Ascending aorta (tissue), 2 donors: ENCODE measurements around the gene TATDN3. TPM values are rescaled to one million over a fixed set of nuclear protein-coding genes. Genes with fewer than 3 reads are reported as not detected.

ENCODE experiments used
- DNase-seq, 2 donors: peaks; one replicate each; pipeline ENCODE4 v3.0.0-alpha.2; 2019; ENCODE audit warnings: low spot score in 2 of 2
- H3K27ac ChIP-seq, 2 donors: fragments of 200-600 bp; sonication (generic); one replicate each; pipeline ENCODE4 v1.5.1; 2016 to 2017; ENCODE audit warnings: mild to moderate bottlenecking in 1 of 2
- H3K27me3 ChIP-seq: fragments of 200-600 bp; sonication (generic); one replicate; pipeline ENCODE4 v1.5.1; 2017
- H3K36me3 ChIP-seq, 2 donors: fragments of 200-600 bp; sonication (generic); one replicate each; pipeline ENCODE4 v1.5.1; 2016
- H3K4me1 ChIP-seq, 2 donors: fragments of 200-600 bp; sonication (generic); one replicate each; pipeline ENCODE4 v1.5.1; 2016 to 2017; ENCODE audit warnings: mild to moderate bottlenecking in 1 of 2
- H3K4me3 ChIP-seq, 2 donors: fragments of 200-600 bp; sonication (generic); one replicate each; pipeline ENCODE4 v1.5.1; 2016 to 2017; ENCODE audit warnings: mild to moderate bottlenecking in 1 of 2
- H3K9me3 ChIP-seq, 2 donors: fragments of 200-600 bp; sonication (generic); one replicate each; pipeline ENCODE4 v1.5.1; 2016
- intact Hi-C: fragments of 100-400 bp; cut with DNase I; formaldehyde crosslinking; loops from one replicate; pipeline ENCODE4 v1.15.1; 2023
- total RNA-seq: library from RNA; depleted of rRNA; stranded (reverse); fragments of >200 nt; gene quantifications from one replicate; pipeline ENCODE4 v1.1.0, GENCODE V29; 2016
- TF ChIP-seq, protein P1 (sequence below), 3 experiments: fragments of 200-600 bp in 2 of 3; fragments of 450-650 bp in 1 of 3; sonication (generic) in 2 of 3; IDR thresholded peaks; one replicate each; pipeline ENCODE4 v1.5.1; 2016 to 2019; ENCODE audit warnings: antibody characterized with exemption in 3 of 3, mild to moderate bottlenecking in 1 of 3, moderate library complexity in 1 of 3

Gene TATDN3
- total RNA-seq, 1 donor from 2014 or later = 2.7 TPM

DNA sequence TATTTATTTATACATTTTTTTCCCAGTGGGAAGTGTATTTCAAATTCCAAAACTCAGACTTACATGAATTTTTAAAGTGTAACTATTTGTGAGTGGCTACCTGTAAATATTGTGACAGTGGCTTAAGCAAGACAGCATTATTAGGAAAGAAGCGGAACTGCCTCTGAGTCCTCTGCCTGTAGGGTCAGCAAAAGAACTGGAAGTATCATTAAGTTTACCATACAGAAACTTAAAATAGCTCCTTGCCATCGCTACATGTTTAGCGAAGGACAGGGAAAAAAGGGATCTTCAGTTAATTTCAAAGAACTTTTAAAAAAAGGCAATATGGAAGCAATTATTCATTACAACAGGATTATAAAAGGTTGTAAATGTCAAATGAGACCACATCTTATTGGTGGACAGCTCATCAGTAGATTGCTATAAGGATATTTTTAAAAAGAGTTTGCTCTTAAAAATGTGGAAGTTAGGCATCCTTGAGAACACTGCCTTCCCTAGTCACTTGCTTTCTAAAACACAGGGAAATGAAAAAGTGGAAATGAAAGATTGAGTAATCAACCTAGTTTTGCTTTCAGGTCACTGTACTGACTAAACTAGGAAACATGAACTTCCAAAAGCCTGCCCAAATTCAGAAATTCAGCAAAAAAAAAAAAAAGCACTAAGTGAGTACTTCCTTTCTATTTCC is 39.3 kb upstream of the TATDN3 start:
- Histone ChIP-seq H3K36me3 (no peaks in the 10 kb centered on the region), H3K4me1 (peaks cover 2 to 5% of the 10 kb centered on the region in 2 donors), H3K9me3 (no peaks in the 10 kb centered on the region), H3K27ac (peak overlapping the region in 1 of 2 donors; percentile 19), H3K27me3 (no peaks in the 10 kb centered on the region), H3K4me3 (peak overlapping the region; percentile 14 to 22)
- DNase-seq = no peak
- TF ChIP-seq, protein P1, sequence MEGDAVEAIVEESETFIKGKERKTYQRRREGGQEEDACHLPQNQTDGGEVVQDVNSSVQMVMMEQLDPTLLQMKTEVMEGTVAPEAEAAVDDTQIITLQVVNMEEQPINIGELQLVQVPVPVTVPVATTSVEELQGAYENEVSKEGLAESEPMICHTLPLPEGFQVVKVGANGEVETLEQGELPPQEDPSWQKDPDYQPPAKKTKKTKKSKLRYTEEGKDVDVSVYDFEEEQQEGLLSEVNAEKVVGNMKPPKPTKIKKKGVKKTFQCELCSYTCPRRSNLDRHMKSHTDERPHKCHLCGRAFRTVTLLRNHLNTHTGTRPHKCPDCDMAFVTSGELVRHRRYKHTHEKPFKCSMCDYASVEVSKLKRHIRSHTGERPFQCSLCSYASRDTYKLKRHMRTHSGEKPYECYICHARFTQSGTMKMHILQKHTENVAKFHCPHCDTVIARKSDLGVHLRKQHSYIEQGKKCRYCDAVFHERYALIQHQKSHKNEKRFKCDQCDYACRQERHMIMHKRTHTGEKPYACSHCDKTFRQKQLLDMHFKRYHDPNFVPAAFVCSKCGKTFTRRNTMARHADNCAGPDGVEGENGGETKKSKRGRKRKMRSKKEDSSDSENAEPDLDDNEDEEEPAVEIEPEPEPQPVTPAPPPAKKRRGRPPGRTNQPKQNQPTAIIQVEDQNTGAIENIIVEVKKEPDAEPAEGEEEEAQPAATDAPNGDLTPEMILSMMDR (IDR thresholded peaks at IDR 0.05) = no peak
- intact Hi-C loops = no loop called here

DNA sequence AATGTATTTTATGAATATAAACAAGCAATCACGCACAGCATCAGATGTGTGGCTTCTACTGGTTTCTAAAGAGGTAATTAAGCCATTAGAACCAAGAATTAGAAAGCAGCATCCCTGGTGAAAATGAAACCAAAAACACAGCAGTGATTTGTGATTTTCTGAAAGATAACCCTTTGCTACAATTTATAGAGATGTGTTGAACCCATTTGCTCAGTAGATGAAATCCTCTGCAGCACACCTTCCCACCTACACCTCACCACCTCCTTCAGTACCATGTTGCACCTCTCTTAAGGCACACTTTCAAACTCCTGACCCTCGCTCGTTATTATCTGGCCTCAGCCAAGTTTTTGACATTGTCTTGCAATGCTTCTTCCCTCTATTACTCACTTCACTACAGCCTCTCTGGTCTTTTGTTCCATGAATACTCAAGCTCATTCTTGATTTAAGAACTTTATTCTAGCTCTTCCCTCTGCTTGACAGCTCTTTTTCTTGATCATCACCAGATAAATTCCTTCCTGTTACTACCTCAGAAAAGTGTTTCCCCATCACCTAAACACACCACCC is 38.7 kb upstream of the TATDN3 start:
- Histone ChIP-seq H3K4me1 (peaks cover 2 to 5% of the 10 kb centered on the region in 2 donors), H3K4me3 (peak overlapping the region; percentile 14 to 22), H3K27ac (peak overlapping the region in 1 of 2 donors; percentile 19), H3K27me3 (no peaks in the 10 kb centered on the region), H3K36me3 (no peaks in the 10 kb centered on the region), H3K9me3 (no peaks in the 10 kb centered on the region)
- intact Hi-C loops = no loop called here
- TF ChIP-seq, protein P1 (IDR thresholded peaks at IDR 0.05) = no peak
- no peak for DNase-seq

DNA sequence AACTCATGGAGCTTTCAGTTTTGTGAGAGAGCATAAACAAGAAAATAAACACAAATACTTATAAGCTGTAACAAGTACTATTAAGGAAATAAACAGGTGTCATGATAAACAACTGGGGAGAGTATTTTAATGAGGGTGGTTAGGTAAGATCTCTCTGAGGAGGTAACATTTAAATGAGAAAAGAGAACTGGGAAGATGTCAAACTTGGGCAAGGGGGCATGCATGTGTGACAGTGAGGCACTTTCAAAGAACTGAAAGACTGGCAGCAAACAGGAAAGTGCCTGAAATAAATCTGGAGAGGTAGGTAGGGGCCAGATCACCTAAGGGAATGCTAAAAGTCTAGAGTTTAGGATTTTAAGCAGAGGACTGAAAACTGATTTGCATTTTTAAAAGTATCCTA is 37.9 kb upstream of the TATDN3 start:
- Histone ChIP-seq H3K9me3 (no peaks in the 10 kb centered on the region), H3K4me3 (no peak overlapping the region), H3K27me3 (no peaks in the 10 kb centered on the region), H3K36me3 (no peaks in the 10 kb centered on the region), H3K27ac (no peak overlapping the region), H3K4me1 (peaks cover 2 to 5% of the 10 kb centered on the region in 2 donors)
- TF ChIP-seq, protein P1 (IDR thresholded peaks at IDR 0.05) = no peak
- intact Hi-C loops = no loop called here
- no peak for DNase-seq

DNA sequence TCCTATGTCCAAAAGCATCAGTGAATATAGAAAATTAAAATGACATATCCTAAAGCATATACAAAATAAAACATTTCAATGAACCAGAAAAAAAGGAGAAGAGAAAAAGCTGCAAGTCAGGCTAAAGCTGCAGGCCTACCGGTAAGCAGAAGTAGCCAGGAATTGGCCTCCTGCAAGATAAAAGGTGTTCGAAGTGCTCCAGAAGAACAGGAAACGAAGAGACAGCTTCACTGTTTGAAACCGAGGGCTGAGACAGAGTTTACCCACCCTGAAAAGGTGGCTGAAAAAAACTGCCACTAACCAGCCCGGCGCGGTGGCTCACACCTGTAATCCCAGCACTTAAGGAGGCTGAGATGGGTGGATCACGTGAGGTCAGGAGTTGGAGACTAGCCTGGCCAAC is 37.5 kb upstream of the TATDN3 start:
- Histone ChIP-seq H3K27me3 (no peaks in the 10 kb centered on the region), H3K4me1 (peaks cover 2 to 5% of the 10 kb centered on the region in 2 donors), H3K27ac (no peak overlapping the region), H3K4me3 (no peak overlapping the region), H3K36me3 (no peaks in the 10 kb centered on the region), H3K9me3 (no peaks in the 10 kb centered on the region)
- intact Hi-C loops = no loop called here
- no peak for DNase-seq
- TF ChIP-seq, protein P1 (IDR thresholded peaks at IDR 0.05) = no peak

DNA sequence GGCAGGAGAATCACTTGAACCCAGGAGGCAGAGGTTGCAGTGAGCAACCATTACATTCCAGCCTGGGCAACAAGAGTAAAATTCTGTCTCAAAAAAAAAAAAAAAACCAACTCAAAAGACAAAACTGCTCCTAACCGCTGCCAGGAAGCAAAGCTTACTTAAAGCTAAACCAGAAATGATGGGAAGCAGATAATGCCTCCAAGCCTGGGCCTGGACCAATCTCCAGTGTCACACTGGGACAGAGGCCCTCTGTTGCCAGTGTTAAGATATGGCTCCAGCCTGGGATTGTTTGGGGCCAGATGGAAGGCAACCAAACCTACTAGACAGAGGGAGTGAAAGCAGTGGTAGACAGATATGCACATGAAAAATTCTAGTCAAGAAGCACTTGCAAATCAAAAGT is 37.0 kb upstream of the TATDN3 start:
- Histone ChIP-seq H3K9me3 (no peaks in the 10 kb centered on the region), H3K27ac (no peak overlapping the region), H3K4me1 (peaks cover 2 to 5% of the 10 kb centered on the region in 2 donors), H3K36me3 (no peaks in the 10 kb centered on the region), H3K4me3 (no peak overlapping the region), H3K27me3 (no peaks in the 10 kb centered on the region)
- no peak for DNase-seq
- TF ChIP-seq, protein P1 (IDR thresholded peaks at IDR 0.05) = no peak
- intact Hi-C loops = no loop called here
